SU-DHL-6 (cell line): ENCODE measurements around the gene RFLNA.

Source experiments
- H2AFZ ChIP-seq: fragments of 200-600 bp; sonication (generic); 2 replicates; pipeline ENCODE4 v1.6.1; 2014; ENCODE audit warnings: low read depth, mild to moderate bottlenecking, moderate library complexity, mixed read lengths, antibody characterized with exemption, low read length; ENCODE audit not compliant: severe bottlenecking
- H3F3A ChIP-seq: fragments of 200-600 bp; shearing (Covaris generic); 2 replicates; pipeline ENCODE4 v1.6.0; 2016; ENCODE audit warnings: antibody characterized with exemption, mild to moderate bottlenecking; ENCODE audit not compliant: insufficient read depth
- H3K27ac ChIP-seq: fragments of 200-600 bp; sonication (generic); 2 replicates; pipeline ENCODE4 v1.5.1; 2016; ENCODE audit warnings: low read depth, mild to moderate bottlenecking, low read length, moderate library complexity, mixed read lengths
- H3K27me3 ChIP-seq: fragments of 200-600 bp; sonication (generic), shearing (Covaris generic); 2 replicates; pipeline ENCODE4 v1.6.0; 2014; ENCODE audit warnings: mild to moderate bottlenecking, low read length
- H3K36me3 ChIP-seq: fragments of 200-600 bp; sonication (generic); 2 replicates; pipeline ENCODE4 v1.6.1; 2014; ENCODE audit warnings: mild to moderate bottlenecking, low read length, mixed read lengths
- H3K4me2 ChIP-seq: fragments of 300-600, 200-600 bp; shearing (Covaris generic), sonication (generic); 2 replicates; pipeline ENCODE4 v1.6.0; 2014; ENCODE audit warnings: low read length, low read depth, mild to moderate bottlenecking; ENCODE audit not compliant: poor library complexity, severe bottlenecking
- H3K4me3 ChIP-seq: fragments of 200-600 bp; sonication (generic); 2 replicates; pipeline ENCODE4 v1.5.1; 2014; ENCODE audit warnings: antibody characterized with exemption, low read length, mild to moderate bottlenecking, mixed read lengths; ENCODE audit not compliant: insufficient read depth, poor library complexity, severe bottlenecking
- H3K79me2 ChIP-seq: fragments of 200-600 bp; sonication (generic); 2 replicates; pipeline ENCODE4 v1.6.1; 2014; ENCODE audit warnings: mild to moderate bottlenecking, low read length, moderate library complexity; ENCODE audit not compliant: insufficient read depth
- H3K9ac ChIP-seq: fragments of 200-600 bp; sonication (generic); 2 replicates; pipeline ENCODE4 v1.7.0; 2014; ENCODE audit warnings: mild to moderate bottlenecking, low read length
- H3K9me2 ChIP-seq: fragments of 200-600 bp; sonication (generic); replicated peaks from 2 replicates; pipeline ENCODE4 v1.6.1; 2014; ENCODE audit warnings: low read length; ENCODE audit not compliant: insufficient read depth
- H3K9me3 ChIP-seq: fragments of 200-600 bp; sonication (generic); 2 replicates; pipeline ENCODE4 v1.6.1; 2014; ENCODE audit warnings: low read length, mixed read lengths; ENCODE audit not compliant: insufficient read depth
- H4K20me1 ChIP-seq: fragments of 200-600 bp; sonication (generic); 2 replicates; pipeline ENCODE4 v1.6.1; 2014; ENCODE audit warnings: low read depth, mild to moderate bottlenecking, antibody characterized with exemption, low read length, moderate library complexity, mixed read lengths
- EZH2phosphoT487 ChIP-seq: fragments of 200-600 bp; sonication (generic), shearing (Covaris generic); conservative IDR thresholded peaks from 2 replicates; pipeline ENCODE4 v1.6.1; 2018; ENCODE audit warnings: mild to moderate bottlenecking, antibody characterized with exemption, low read length, moderate library complexity, mixed read lengths
- TF ChIP-seq, protein P1 (sequence below): fragments of 200-600 bp; sonication (generic); IDR thresholded peaks from one replicate; pipeline ENCODE4 v1.5.1; 2017; ENCODE audit warnings: antibody characterized with exemption, mild to moderate bottlenecking, low read length, moderate library complexity; ENCODE audit not compliant: insufficient read depth, poor library complexity, severe bottlenecking

The RFLNA gene

GRCh38 chr12:124279846-124280360 is 15.0 kb upstream of the RFLNA start:
- Histone ChIP-seq H3K36me3 (no peaks in the 10 kb centered on the region), H4K20me1 (no peaks in the 10 kb centered on the region), H3K9me2 (no peaks in the 10 kb centered on the region), H3K79me2 (no peaks in the 10 kb centered on the region), H2AFZ (no peak overlapping the region), H3K9ac (no peak overlapping the region), H3K4me3 (no peak overlapping the region), H3K27me3 (no peaks in the 10 kb centered on the region), H3K27ac (no peak overlapping the region), H3K9me3 (no peaks in the 10 kb centered on the region), H3F3A (no peaks in the 10 kb centered on the region), H3K4me2 (no peak overlapping the region)
- no peak for TF ChIP-seq EZH2phosphoT487
- TF ChIP-seq, protein P1, sequence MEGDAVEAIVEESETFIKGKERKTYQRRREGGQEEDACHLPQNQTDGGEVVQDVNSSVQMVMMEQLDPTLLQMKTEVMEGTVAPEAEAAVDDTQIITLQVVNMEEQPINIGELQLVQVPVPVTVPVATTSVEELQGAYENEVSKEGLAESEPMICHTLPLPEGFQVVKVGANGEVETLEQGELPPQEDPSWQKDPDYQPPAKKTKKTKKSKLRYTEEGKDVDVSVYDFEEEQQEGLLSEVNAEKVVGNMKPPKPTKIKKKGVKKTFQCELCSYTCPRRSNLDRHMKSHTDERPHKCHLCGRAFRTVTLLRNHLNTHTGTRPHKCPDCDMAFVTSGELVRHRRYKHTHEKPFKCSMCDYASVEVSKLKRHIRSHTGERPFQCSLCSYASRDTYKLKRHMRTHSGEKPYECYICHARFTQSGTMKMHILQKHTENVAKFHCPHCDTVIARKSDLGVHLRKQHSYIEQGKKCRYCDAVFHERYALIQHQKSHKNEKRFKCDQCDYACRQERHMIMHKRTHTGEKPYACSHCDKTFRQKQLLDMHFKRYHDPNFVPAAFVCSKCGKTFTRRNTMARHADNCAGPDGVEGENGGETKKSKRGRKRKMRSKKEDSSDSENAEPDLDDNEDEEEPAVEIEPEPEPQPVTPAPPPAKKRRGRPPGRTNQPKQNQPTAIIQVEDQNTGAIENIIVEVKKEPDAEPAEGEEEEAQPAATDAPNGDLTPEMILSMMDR: no peak

DNA sequence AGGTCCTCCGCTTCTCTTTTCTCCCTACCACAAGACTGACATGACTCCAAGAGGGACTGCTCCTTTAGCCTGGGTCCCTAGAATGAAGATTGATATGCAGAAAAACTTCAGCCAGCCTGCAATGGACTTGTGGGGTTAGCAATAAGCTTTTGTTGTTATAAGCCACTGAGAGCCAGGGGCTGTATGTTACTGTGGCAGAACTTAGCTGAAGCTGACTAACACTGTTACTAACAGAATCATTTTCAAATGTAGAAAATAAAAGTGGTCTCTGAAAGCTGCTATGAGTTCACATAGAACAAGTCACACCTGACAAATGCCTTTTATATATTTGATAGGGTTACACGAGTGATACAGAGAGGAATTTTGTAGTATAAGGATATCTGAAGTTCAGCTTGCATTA is 13.6 kb upstream of the RFLNA start:
- Histone ChIP-seq H3K79me2 (no peaks in the 10 kb centered on the region), H3F3A (no peaks in the 10 kb centered on the region), H3K4me2 (no peak overlapping the region), H4K20me1 (no peaks in the 10 kb centered on the region), H3K27ac (no peak overlapping the region), H3K9me3 (no peaks in the 10 kb centered on the region), H3K4me3 (no peak overlapping the region), H3K36me3 (no peaks in the 10 kb centered on the region), H3K27me3 (no peaks in the 10 kb centered on the region), H2AFZ (no peak overlapping the region), H3K9ac (no peak overlapping the region), H3K9me2 (no peaks in the 10 kb centered on the region)
- TF ChIP-seq EZH2phosphoT487: no peak
- TF ChIP-seq, protein P1: no peak

DNA sequence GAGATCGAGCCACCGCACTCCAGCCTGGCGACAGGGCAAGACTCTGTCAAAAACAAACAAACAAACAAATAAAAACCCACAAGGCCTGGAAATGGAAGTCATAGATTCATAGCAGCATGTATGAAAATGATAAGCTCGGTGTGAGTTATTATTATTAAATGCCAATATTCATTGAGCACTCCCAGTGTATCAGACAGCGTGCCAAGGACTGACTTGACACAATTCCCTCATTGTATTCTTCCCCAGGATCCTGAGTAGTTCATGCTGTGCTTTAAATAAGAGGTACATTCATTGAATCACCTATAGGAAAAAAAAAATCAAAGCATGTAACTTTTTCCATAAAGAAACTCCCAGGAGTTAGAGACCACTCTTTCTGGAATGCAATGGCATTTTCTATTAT is 12.6 kb upstream of the RFLNA start:
- Histone ChIP-seq H3K9ac (no peak overlapping the region), H3K79me2 (no peaks in the 10 kb centered on the region), H3K27me3 (no peaks in the 10 kb centered on the region), H3K27ac (no peak overlapping the region), H3K9me3 (no peaks in the 10 kb centered on the region), H3K9me2 (no peaks in the 10 kb centered on the region), H3K4me2 (no peak overlapping the region), H4K20me1 (no peaks in the 10 kb centered on the region), H3K36me3 (no peaks in the 10 kb centered on the region), H3F3A (no peaks in the 10 kb centered on the region), H3K4me3 (no peak overlapping the region), H2AFZ (no peak overlapping the region)
- TF ChIP-seq, protein P1: no peak
- TF ChIP-seq EZH2phosphoT487: no peak

GRCh38 chr12:124283326-124283725 is 11.6 kb upstream of the RFLNA start:
- no peaks in the 10 kb centered on the region for H3K27me3 ChIP-seq
- no peaks in the 10 kb centered on the region for H3K9me2 ChIP-seq
- TF ChIP-seq, protein P1: no peak
- TF ChIP-seq EZH2phosphoT487: no peak
- no peaks in the 10 kb centered on the region for H3K9me3 ChIP-seq
- no peaks in the 10 kb centered on the region for H3F3A ChIP-seq
- no peaks in the 10 kb centered on the region for H4K20me1 ChIP-seq
- H3K36me3 ChIP-seq: no peaks in the 10 kb centered on the region
- no peak overlapping the region for H3K4me2 ChIP-seq
- no peak overlapping the region for H3K4me3 ChIP-seq
- H2AFZ ChIP-seq: no peak overlapping the region
- no peak overlapping the region for H3K27ac ChIP-seq
- no peaks in the 10 kb centered on the region for H3K79me2 ChIP-seq
- H3K9ac ChIP-seq: no peak overlapping the region
